Heart left ventricle (tissue), 13 donors: ENCODE results near the gene IL25.
A peak's percentile ranks its signal among the peaks of the same experiment; 100 is the strongest.

ENCODE experiments used
- CTCF ChIP-seq, 12 donors: fragments of 200-600 bp; sonication (generic) in 4 of 12; IDR thresholded peaks; one replicate each; pipeline versions ENCODE4 v1.5.0 to v1.8.0; 2018 to 2022; ENCODE audit warnings: antibody characterized with exemption in 12 of 12, mild to moderate bottlenecking in 5 of 12
- POLR2A ChIP-seq, 2 donors: fragments of 450-650 bp; IDR thresholded peaks; one replicate each; pipeline ENCODE4 v1.6.1; 2017; ENCODE audit warnings: antibody characterized with exemption in 2 of 2, mild to moderate bottlenecking in 2 of 2, moderate library complexity in 2 of 2
- donor health status: ischemic (EF 13 %, LVEDD 7.1; RV severe dilation, severe dysfunction).
- donor health status: DM: no; HTN: yes; CAD: no.
- donor health status: DM: no; HTN: no; CAD: no.
- donor health status: ischemic (EF 25% LVEDD 6.9; RV normal size, moderate dysfunction).
- donor health status: ischemic (EF 25% LVEDD 5.7; RV mildly dilated, moderate dysfunction).
- donor health status: ischemic (EF 35%, LVEDD 5.7; RV mildly dilated, moderate dysfunction).
- donor health status: nonischemic (EF 11% LVEDD 7.7; RV severe dilation, severe dysfunction).
- donor health status: DM: yes; HTN: yes; CAD: no.
- donor health status: PGD.
- donor health status: ischemic (EF 29% LVEDD 5.4; RV normal size, mild dysfunction).
- donor health status: nonischemic (EF 23%, LVEDD 6.1; RV moderate dilation, normal function).

- no peak for TF ChIP-seq POLR2A (IDR thresholded peaks at IDR 0.05)
- TF ChIP-seq CTCF (IDR thresholded peaks at IDR 0.05): peak in 3 of 12 donors; percentile 8 to 17 (median 17)
Observed at GRCh38 chr14:23360496-23360895, 12.1 kb upstream of the IL25 start.
